K562 (cell line): ENCODE data around the gene NOSIP. TPM values are rescaled to one million over a fixed set of nuclear protein-coding genes. Genes with fewer than 3 reads are reported as not detected.

Source experiments
- ATAC-seq: fragments of 200-7000 bp; cut with Tn5 transposase; 3 replicates; pipeline ENCODE4 v1.9.1; 2020; ENCODE audit warnings: moderate library complexity
- BruUV-seq: library from RNA; stranded (reverse); fragments of 400-500 nt; replicated peaks from 2 replicates; lab custom pipeline; 2021; lab: Mats Ljungman, UMichigan
- CTCF ChIA-PET: fragments of 300-600 bp; formaldehyde crosslinking; extraction: SDS; loops from one replicate; lab custom pipeline; 2021; ENCODE audit warnings: low intra/inter-chr PET ratio; lab: Yijun Ruan, JAX
- POLR2A ChIA-PET: fragments of 300-600, 350-650 bp; sonication (Branson Sonifier 250); formaldehyde crosslinking; extraction: SDS; loops from one replicate; lab custom pipeline; 2021; ENCODE audit warnings: antibody characterized with exemption, inconsistent platforms; lab: Yijun Ruan, JAX
- DNase-seq, 4 experiments: peaks; one replicate each; pipeline versions ENCODE4 v3.0.0 to v3.0.0-alpha.2; 2011 to 2018; ENCODE audit warnings: low spot score in 3 of 4, mixed read lengths in 3 of 4; ENCODE audit errors: extremely low read depth in 1 of 4
- FAIRE-seq: peaks from 2 replicates; lab custom pipeline; 2011; peaks lifted over from hg19 to GRCh38; lab: Jason Lieb, UNC
- H2AFZ ChIP-seq: 2 replicates; pipeline ENCODE4 v1.6.0; 2011; ENCODE audit warnings: low read depth, low read length, control low read depth, inconsistent platforms
- H3K27ac ChIP-seq: fragments of 200-600 bp; 3 replicates; pipeline ENCODE4 v1.8.0; 2011; ENCODE audit warnings: low read depth, mild to moderate bottlenecking, control low read depth, inconsistent platforms, low read length, moderate library complexity, mixed read lengths; ENCODE audit errors: extremely low read depth
- H3K27me3 ChIP-seq, 2 experiments: fragments of 300-600 bp in 1 of 2; 2 replicates in 1 of 2; 3 replicates in 1 of 2; pipeline versions ENCODE4 v1.6.0 to v1.8.0; 2011; ENCODE audit warnings: inconsistent platforms in 2 of 2, low read length in 2 of 2, mild to moderate bottlenecking in 1 of 2, mixed read lengths in 1 of 2, moderate library complexity in 1 of 2; ENCODE audit not compliant: control insufficient read depth in 2 of 2, insufficient read depth in 2 of 2
- H3K36me3 ChIP-seq: fragments of 300-600 bp; 3 replicates; pipeline ENCODE4 v1.8.0; 2011; ENCODE audit warnings: mild to moderate bottlenecking, low read length, inconsistent platforms; ENCODE audit not compliant: control insufficient read depth, insufficient read depth
- H3K4me1 ChIP-seq, 2 experiments: fragments of 200-600 bp in 1 of 2; replicated peaks in 1 of 2; 2 replicates in 1 of 2; 3 replicates in 1 of 2; pipeline versions ENCODE4 v1.5.1 to v1.8.0; 2011; ENCODE audit warnings: inconsistent platforms in 2 of 2, low read length in 2 of 2, mild to moderate bottlenecking in 1 of 2, mixed read lengths in 1 of 2, moderate library complexity in 1 of 2; ENCODE audit not compliant: control insufficient read depth in 2 of 2, insufficient read depth in 2 of 2
- H3K4me2 ChIP-seq: 2 replicates; pipeline ENCODE4 v1.6.1; 2011; ENCODE audit warnings: low read length, control low read depth, inconsistent platforms, mixed read lengths; ENCODE audit not compliant: insufficient read depth
- H3K4me3 ChIP-seq: fragments of 200-600 bp; sonication (generic), shearing (Covaris generic); 2 replicates; pipeline ENCODE4 v1.5.1; 2016; ENCODE audit warnings: control low read depth, inconsistent platforms
- H3K79me2 ChIP-seq: fragments of 200-600 bp; 3 replicates; pipeline ENCODE4 v1.8.0; 2011; ENCODE audit warnings: low read length, inconsistent platforms; ENCODE audit not compliant: control insufficient read depth, insufficient read depth
- H3K9ac ChIP-seq, 2 experiments: 2 replicates each; pipeline versions ENCODE4 v1.6.0 to v1.6.1; 2011; ENCODE audit warnings: low read depth in 2 of 2, low read length in 2 of 2, control low read depth in 1 of 2, inconsistent platforms in 1 of 2, mild to moderate bottlenecking in 1 of 2, mixed read lengths in 1 of 2; ENCODE audit not compliant: insufficient read depth in 1 of 2
- H3K9me1 ChIP-seq: one replicate; pipeline ENCODE4 v1.6.0; 2011; ENCODE audit warnings: inconsistent platforms, mild to moderate bottlenecking, low read length, moderate library complexity; ENCODE audit not compliant: control insufficient read depth, insufficient read depth
- H3K9me3 ChIP-seq: replicated peaks from 2 replicates; pipeline ENCODE4 v1.5.1; 2011; ENCODE audit warnings: low read depth, low read length, inconsistent platforms; ENCODE audit not compliant: control insufficient read depth, insufficient read depth
- H4K20me1 ChIP-seq: replicated peaks from 2 replicates; pipeline ENCODE4 v1.6.1; 2011; ENCODE audit warnings: low read length, inconsistent platforms, mixed read lengths; ENCODE audit not compliant: control insufficient read depth, insufficient read depth
- CBX2 ChIP-seq: fragments of 200-600 bp; sonication (generic); IDR thresholded peaks from one replicate; pipeline ENCODE4 v1.6.1; 2012; ENCODE audit warnings: mild to moderate bottlenecking, low read length, inconsistent platforms; ENCODE audit not compliant: insufficient read depth, poor library complexity, severe bottlenecking
- KAT2B ChIP-seq: IDR thresholded peaks from one replicate; pipeline ENCODE4 v1.6.1; 2012; ENCODE audit warnings: low read depth, mild to moderate bottlenecking, control low read depth, inconsistent platforms, low read length, moderate library complexity
- MAZ ChIP-seq, 2 experiments: fragments of 450-650 bp in 1 of 2; sonication (generic) in 1 of 2; formaldehyde crosslinking; IDR thresholded peaks in 1 of 2; conservative IDR thresholded peaks in 1 of 2; 2 replicates each; pipeline versions ENCODE4 v1.4.0 to v1.5.0; 2020; ENCODE audit warnings: mild to moderate bottlenecking in 1 of 2, missing genetic modification reagents in 1 of 2
- POLR2A ChIP-seq: fragments of 450-650 bp; conservative IDR thresholded peaks from 2 replicates; pipeline ENCODE4 v1.6.1; 2016
- PTBP1 ChIP-seq: fragments of 200-400 bp; formaldehyde crosslinking; IDR thresholded peaks from 2 replicates; pipeline ENCODE4 v1.6.1; 2017; ENCODE audit warnings: low read depth, low read length
- RNF2 ChIP-seq: sonication (generic); IDR thresholded peaks from 2 replicates; pipeline ENCODE4 v1.6.1; 2016
- SRF ChIP-seq, 2 experiments: fragments of 250-450, 450-650 bp in 1 of 2; sonication (Bioruptor Pico) in 1 of 2; sonication (generic) in 1 of 2; formaldehyde crosslinking; IDR thresholded peaks; 2 replicates each; pipeline versions ENCODE4 v1.5.0 to v1.5.1; 2020 to 2022; ENCODE audit warnings: mild to moderate bottlenecking in 1 of 2, missing genetic modification reagents in 1 of 2
- SRSF3 ChIP-seq: fragments of 200-400 bp; formaldehyde crosslinking; IDR thresholded peaks from 2 replicates; pipeline ENCODE4 v1.6.1; 2016; ENCODE audit warnings: mild to moderate bottlenecking, low read length, moderate library complexity; ENCODE audit not compliant: insufficient read depth
- STAG1 ChIP-seq: sonication (generic); formaldehyde crosslinking; IDR thresholded peaks from 2 replicates; pipeline ENCODE4 v1.5.0; 2020; ENCODE audit warnings: missing genetic modification reagents, borderline replicate concordance
- SUPT5H ChIP-seq: fragments of 450-650 bp; IDR thresholded peaks from 2 replicates; pipeline ENCODE4 v1.6.1; 2016
- ZBTB43 ChIP-seq: sonication (generic); formaldehyde crosslinking; IDR thresholded peaks from 2 replicates; pipeline ENCODE4 v1.8.0; 2023; ENCODE audit warnings: mild to moderate bottlenecking, missing genetic modification reagents
- ZFX ChIP-seq: sonication (generic); formaldehyde crosslinking; IDR thresholded peaks from 2 replicates; pipeline ENCODE4 v1.8.0; 2022; ENCODE audit warnings: mild to moderate bottlenecking, missing genetic modification reagents, moderate library complexity
- ZKSCAN1 ChIP-seq: fragments of 150-350 bp; IDR thresholded peaks from 2 replicates; pipeline ENCODE4 v1.6.1; 2016; ENCODE audit warnings: low read depth, low read length
- ZNF316 ChIP-seq: fragments of 450-650 bp; IDR thresholded peaks from 2 replicates; pipeline ENCODE4 v1.6.1; 2016
- WGBS: fragments of 100-300 bp; shearing (Covaris generic); methylation state at CpG from one replicate; pipeline ENCODE4 v1.1.6; 2016; ENCODE audit warnings: low coverage, mixed read lengths; ENCODE audit not compliant: insufficient coverage; ENCODE audit errors: missing lambda C conversion rate; 5-methylcytosine and 5-hydroxymethylcytosine counted together
- in situ Hi-C: fragments of 300-500 bp; cut with MboI; formaldehyde crosslinking; loops from 4 replicates; pipeline ENCODE4 v1.15.0; 2018; ENCODE audit warnings: inconsistent platforms, mixed read lengths
- intact Hi-C: fragments of 100-400 bp; cut with micrococcal nuclease; formaldehyde crosslinking; loops from 2 replicates; pipeline ENCODE4 v1.14.2; 2022
- polyA plus RNA-seq, 8 experiments: library from polyadenylated mRNA; depleted of rRNA in 4 of 8; stranded (reverse) in 5 of 8; unstranded in 3 of 8; fragments of >200 nt; fragmentation: Nextera tagmentation in 2 of 8; fragmentation: Illumina TruSeq in 1 of 8; extraction: Ambion mirVana in 2 of 8; extraction: Trizol in 1 of 8; gene quantifications; 2 replicates each; pipeline versions ENCODE4 v1.2.1 to v1.2.3, GENCODE V29; 2011 to 2014; ENCODE audit warnings: inconsistent platforms in 1 of 8, missing spikeins in 1 of 8
- total RNA-seq, 7 experiments: library from RNA; depleted of rRNA in 6 of 7; stranded (reverse); fragments of >200 nt in 6 of 7; fragmentation: Illumina TruSeq in 2 of 7; extraction: Trizol in 2 of 7; gene quantifications; 2 replicates each; pipeline versions ENCODE4 v1.2.1 to v1.2.3, GENCODE V29; 2011 to 2021; ENCODE audit warnings: low replicate concordance in 1 of 7

The NOSIP gene
- total and polyA plus RNA-seq, 9 of the 15 experiments (the other 6 are each of a cell fraction or from before 2014, with no cell fraction given) = 14.4 to 153 (median 79.9) TPM

- BruUV-seq = no TSS peak
Measured at GRCh38 chr19:49554701-49555181, 25.6 kb downstream of the NOSIP start.

GRCh38 chr19:49553451-49554271, 26.7 kb downstream of the NOSIP start:
- Histone ChIP-seq H2AFZ (no peak overlapping the region), H3K4me3 (no peak overlapping the region), H3K9me1 (no peaks in the 10 kb centered on the region), H3K9ac (peak overlapping the region in 1 of 2 experiments; percentile 43; a peak in 1 of 4 replicates), H3K4me2 (no peak overlapping the region), H3K27ac (no peak overlapping the region), H3K79me2 (no peaks in the 10 kb centered on the region), H4K20me1 (no peaks in the 10 kb centered on the region; the same call in 1 of the 2 replicates), H3K4me1 (peaks cover 0 to 33% of the 10 kb centered on the region in 2 experiments; a peak in 4 of 5 replicates), H3K36me3 (peaks cover 41% of the 10 kb centered on the region), H3K27me3 (no peaks in the 10 kb centered on the region), H3K9me3 (no peaks in the 10 kb centered on the region)
- in situ Hi-C loops (no loop called here), intact Hi-C loops (no loop called here)
- FAIRE-seq (no peak), ATAC-seq (no peak), DNase-seq (no peak)
- no TSS peak for BruUV-seq
- TF ChIP-seq POLR2A (peak; percentile 38), KAT2B (no peak), PTBP1 (no peak), CBX2 (no peak), RNF2 (no peak), STAG1 (CRISPR knock-in tag) (no peak), ZFX (CRISPR knock-in tag) (no peak), MAZ (CRISPR knock-in tag; conservative IDR thresholded peaks at IDR 0.05 in 1 of 2, IDR thresholded peaks at IDR 0.05 in 1 of 2) (no peak), ZBTB43 (CRISPR knock-in tag) (no peak), SUPT5H (peak; percentile 38; the same call in 1 of the 2 replicates)
- 85% methylated on average over 9 of the region's 10 CpGs for WGBS
- POLR2A ChIA-PET = interaction anchor here (0.6 kb wide), 1 partner anchor 55 kb away, joined by 3 read pairs; no protein-coding TSS in a partner anchor
- CTCF ChIA-PET = no interaction called here

More at GRCh38 chr19:49554701-49555181, 25.6 kb downstream of the NOSIP start:
- H3K9ac ChIP-seq = peak overlapping the region in 1 of 2 experiments; percentile 82; a peak in 2 of 4 replicates
- peaks cover 52% of the 10 kb centered on the region for H3K36me3 ChIP-seq
- H4K20me1 ChIP-seq = no peaks in the 10 kb centered on the region; the same call in 1 of the 2 replicates
- in situ Hi-C loops (no loop called here), intact Hi-C loops (no loop called here)
- POLR2A ChIA-PET = interaction anchor here (0.6 kb wide), 2 partner anchors 27 to 102 kb away, joined by 3 read pairs; partner anchors contain the start of genes ALDH16A1 and RCN3
- H3K27ac ChIP-seq = no peak overlapping the region
- DNase-seq = no peak
- ATAC-seq = no peak
- 89% methylated on average over 12 of the region's 17 CpGs for WGBS
- H3K9me3 ChIP-seq = no peaks in the 10 kb centered on the region
- no peaks in the 10 kb centered on the region for H3K9me1 ChIP-seq
- peaks cover 0 to 25% of the 10 kb centered on the region in 2 experiments; a peak in 3 of 5 replicates for H3K4me1 ChIP-seq
- no peaks in the 10 kb centered on the region for H3K27me3 ChIP-seq
- CTCF ChIA-PET = no interaction called here
- H2AFZ ChIP-seq = no peak overlapping the region
- H3K79me2 ChIP-seq = no peaks in the 10 kb centered on the region
- no peak for FAIRE-seq
- no peak overlapping the region for H3K4me2 ChIP-seq
- no peak overlapping the region for H3K4me3 ChIP-seq
- TF ChIP-seq SRF (CRISPR knock-in tag; IDR thresholded peaks at IDR 0.05) (no peak), ZNF316 (no peak), ZKSCAN1 (no peak), SRSF3 (no peak)
